ENCODE measurements around the gene SLC6A7.

SLC6A7 gene

GRCh38 chr5:150156027-150156368 lies 33.9 kb upstream of the SLC6A7 start:
- no peak for DNase-seq

GRCh38 chr5:150156540-150156939 lies 33.3 kb upstream of the SLC6A7 start:
- DNase-seq = no peak

- no peak for DNase-seq
Measured at GRCh38 chr5:150157168-150157567, 32.7 kb upstream of the SLC6A7 start.

DNA sequence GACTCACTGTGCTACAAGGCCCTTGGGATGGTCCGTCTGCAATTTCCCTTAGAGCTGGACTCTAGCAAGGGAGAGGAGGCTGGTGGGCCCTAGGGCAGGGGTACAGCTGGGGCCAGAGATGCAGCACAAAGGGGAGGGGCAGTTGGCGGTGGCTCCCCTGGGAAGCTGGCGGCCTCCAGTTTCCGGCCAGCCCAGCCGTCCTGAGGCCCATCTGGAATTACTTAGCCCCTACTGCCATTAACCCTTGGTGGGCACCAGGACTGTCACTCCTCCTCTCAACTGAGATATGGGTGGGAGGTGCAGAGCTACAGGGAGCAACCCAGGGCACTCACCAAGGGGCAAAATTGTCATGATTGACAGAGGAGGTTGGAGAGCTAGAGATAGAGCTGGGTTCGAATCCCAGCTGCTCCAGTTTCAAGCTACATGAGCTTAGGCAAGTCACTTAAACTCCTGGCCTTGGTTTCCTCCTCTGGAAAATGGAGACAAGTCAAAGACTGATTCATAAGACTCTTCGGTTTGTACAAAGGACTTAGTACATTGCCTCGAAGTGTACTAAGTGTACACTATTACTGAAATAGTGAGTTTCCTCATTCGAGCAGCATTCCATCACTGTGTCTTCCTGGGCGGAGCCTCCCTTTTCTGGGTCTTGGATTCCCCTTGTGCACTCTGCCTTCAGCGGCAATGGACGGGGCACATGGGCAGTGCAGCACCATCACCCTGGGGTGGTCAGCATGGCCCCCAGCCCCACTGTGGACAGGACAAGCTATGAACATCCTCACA lies 31.5 kb upstream of the SLC6A7 start:
- DNase-seq = no peak

GRCh38 chr5:150159031-150159430 lies 30.8 kb upstream of the SLC6A7 start:
- DNase-seq = no peak

DNA sequence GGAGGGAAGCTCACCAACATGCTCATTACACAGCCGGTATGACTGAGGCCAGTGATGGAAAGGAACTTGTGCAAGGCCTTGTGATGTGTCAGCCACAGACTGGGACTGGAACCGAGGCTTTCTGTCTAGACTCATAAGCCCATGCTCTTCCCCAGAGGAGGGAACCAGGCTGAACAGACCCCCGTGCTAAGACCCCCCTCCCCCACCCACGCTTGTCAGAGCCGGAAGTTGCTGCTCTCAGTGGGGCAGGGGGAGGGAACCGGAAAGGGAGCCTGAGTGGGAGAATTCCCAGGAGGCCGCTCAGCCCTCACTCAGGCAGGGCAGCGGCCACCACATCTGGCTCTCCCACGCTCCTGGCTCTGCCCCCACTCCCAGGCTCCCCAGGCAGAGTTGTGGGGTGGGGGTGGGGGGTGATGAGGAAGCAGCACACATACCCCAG lies 30.1 kb upstream of the SLC6A7 start:
- no peak for DNase-seq

GRCh38 chr5:150160448-150161081 lies 29.3 kb upstream of the SLC6A7 start:
- DNase-seq = no peak

GRCh38 chr5:150161242-150162141 lies 28.4 kb upstream of the SLC6A7 start:
- DNase-seq = peak; percentile 53

DNA sequence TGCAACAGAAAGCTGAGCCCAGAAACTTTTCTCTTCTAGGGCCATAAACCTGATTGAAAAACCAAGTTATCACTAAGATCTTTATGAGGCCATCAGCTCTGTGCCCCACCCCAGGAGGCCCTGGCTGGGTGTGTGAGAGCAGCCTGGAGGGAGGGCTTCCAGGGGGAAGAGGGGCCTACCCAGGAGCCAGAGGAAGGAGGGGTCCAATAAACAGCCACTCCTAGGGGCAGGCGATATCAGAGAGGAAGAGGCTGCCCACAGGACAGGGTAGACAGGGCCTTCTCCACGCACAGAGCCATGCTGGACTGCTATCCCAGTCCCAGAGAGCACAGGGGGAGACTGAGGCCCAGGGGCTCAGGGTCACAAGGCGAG lies 27.7 kb upstream of the SLC6A7 start:
- no peak for DNase-seq

GRCh38 chr5:150163035-150163434 lies 26.8 kb upstream of the SLC6A7 start:
- DNase-seq = no peak

- no peak for DNase-seq
Measured at GRCh38 chr5:150163547-150164059, 26.3 kb upstream of the SLC6A7 start.

- no peak for DNase-seq
Measured at GRCh38 chr5:150164211-150164980, 25.5 kb upstream of the SLC6A7 start.

DNA sequence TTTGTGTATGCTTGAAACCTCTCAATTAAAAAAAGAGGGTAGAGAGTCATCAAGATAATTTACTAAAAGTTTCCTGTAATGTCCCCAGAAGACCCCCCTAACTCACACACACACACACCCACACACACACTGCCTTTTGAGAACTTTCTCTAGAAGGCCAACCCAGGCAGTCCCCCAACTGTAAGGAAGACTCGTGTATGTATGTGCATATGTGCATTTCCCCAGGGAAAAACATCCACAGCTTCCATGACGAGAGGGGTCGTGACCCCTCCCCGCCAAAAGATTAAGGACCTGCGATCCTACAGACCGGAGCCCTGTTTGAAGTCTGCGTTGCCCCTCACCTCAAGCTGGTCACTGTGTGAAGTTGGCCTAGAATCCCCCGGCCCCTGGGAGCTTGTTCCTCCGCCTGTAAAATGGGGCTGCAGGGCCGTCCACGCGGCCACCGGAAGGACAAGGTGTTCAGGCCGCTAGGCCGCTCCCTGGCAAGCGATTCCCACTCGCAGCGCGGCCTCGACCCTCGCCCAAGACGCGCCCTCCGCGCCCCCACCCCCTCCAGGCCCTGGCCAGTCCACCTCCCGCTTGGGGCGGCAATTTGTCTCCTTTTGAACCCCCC lies 23.7 kb upstream of the SLC6A7 start:
- DNase-seq = no peak

DNA sequence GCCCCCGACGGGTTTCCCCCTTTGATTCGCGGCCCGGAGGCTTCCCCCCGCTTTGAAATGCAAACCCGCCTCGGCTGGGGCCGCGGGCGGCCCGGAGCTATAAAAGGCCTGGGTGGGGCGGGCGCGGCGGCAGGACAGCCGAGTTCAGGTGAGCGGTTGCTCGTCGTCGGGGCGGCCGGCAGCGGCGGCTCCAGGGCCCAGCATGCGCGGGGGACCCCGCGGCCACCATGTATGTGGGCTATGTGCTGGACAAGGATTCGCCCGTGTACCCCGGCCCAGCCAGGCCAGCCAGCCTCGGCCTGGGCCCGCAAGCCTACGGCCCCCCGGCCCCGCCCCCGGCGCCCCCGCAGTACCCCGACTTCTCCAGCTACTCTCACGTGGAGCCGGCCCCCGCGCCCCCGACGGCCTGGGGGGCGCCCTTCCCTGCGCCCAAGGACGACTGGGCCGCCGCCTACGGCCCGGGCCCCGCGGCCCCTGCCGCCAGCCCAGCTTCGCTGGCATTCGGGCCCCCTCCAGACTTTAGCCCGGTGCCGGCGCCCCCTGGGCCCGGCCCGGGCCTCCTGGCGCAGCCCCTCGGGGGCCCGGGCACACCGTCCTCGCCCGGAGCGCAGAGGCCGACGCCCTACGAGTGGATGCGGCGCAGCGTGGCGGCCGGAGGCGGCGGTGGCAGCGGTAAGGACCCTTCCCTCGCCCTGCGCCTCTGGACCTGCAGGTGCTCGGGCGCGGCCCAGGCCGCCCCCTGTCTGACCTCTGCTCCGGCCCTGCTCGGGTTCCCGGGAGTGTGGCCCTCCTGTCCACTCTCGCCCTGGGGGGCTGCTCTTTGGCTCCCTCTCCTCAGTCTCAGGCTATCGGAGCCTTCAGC lies 23.0 kb upstream of the SLC6A7 start, which contains the start of gene CDX1:
TSS of gene CDX1 (plus strand) at position 129 of the 862 bp plus-strand sequence. CDS start at position 228, 99 bp downstream.
- DNase-seq = no peak

- no peak for DNase-seq
Measured at GRCh38 chr5:150167512-150167850, 22.4 kb upstream of the SLC6A7 start.

DNA sequence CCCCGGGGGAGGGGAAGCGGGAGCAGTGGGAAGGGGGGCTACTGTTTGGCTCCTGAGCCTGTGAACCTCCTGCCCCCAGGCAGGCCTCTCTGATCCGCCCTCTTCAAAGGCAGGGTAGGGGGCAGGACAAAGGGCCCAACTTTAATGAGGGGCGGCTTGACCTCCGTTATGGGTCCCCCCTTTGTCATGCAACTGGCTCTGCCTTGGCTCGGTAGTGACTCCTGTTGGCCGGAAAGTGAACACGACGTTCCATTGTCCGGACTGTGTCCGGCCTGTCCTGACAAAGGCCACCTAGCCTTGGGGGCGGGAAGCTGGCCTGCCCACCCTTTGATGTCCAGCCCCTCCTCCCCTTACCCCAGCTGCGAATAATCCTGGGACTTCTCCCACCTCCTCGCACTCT lies 22.0 kb upstream of the SLC6A7 start:
- no peak for DNase-seq

GRCh38 chr5:150168864-150169263 lies 21.0 kb upstream of the SLC6A7 start:
- DNase-seq = no peak

- DNase-seq = no peak
Measured at GRCh38 chr5:150172145-150172544, 17.7 kb upstream of the SLC6A7 start.

GRCh38 chr5:150172556-150172955 lies 17.3 kb upstream of the SLC6A7 start:
- no peak for DNase-seq

- DNase-seq = no peak
Measured at GRCh38 chr5:150173161-150173560, 16.7 kb upstream of the SLC6A7 start.

DNA sequence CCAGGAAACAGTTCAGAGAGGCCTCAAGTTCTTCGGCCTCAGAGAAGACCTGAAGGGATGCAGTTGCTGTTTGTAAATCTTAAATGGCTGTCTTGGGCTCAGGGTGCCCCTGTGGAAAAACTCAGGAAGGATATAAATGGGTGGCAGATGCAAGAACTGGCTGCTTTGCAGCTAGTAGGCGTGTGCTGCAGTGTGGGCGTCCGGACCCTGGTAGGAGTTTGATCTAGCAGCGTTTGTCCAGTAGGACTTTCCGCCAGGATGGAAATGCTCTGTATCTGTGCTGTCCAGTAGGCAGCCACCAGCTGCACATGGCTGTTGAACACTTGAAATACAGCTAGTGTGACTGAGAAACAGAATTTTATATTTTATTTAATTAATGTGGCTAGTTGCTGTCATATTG lies 15.6 kb upstream of the SLC6A7 start:
- DNase-seq = no peak
